SK-N-SH (cell line): ENCODE results near the gene WDR83. TPM values are rescaled to one million over a fixed set of nuclear protein-coding genes. Genes with fewer than 3 reads are reported as not detected.

Source experiments
- CTCF ChIA-PET: fragments of 300-600, 350-600 bp; formaldehyde crosslinking; extraction: SDS; loops from one replicate; lab custom pipeline; 2021; lab: Yijun Ruan, JAX
- POLR2A ChIA-PET: fragments of 350-600 bp; sonication (Branson Sonifier 250); formaldehyde crosslinking; extraction: SDS; loops from one replicate; lab custom pipeline; 2020; ENCODE audit warnings: antibody characterized with exemption, inconsistent platforms; lab: Yijun Ruan, JAX
- DNase-seq: peaks from one replicate; pipeline ENCODE4 v3.0.0; 2012
- H2AFZ ChIP-seq: fragments of 200-600 bp; sonication (generic); 2 replicates; pipeline ENCODE4 v1.8.1; 2016; ENCODE audit warnings: antibody characterized with exemption, mild to moderate bottlenecking, low read depth
- H3F3A ChIP-seq: fragments of 200-600 bp; sonication (generic); replicated peaks from 2 replicates; pipeline ENCODE3; 2016; ENCODE audit warnings: antibody characterized with exemption, mild to moderate bottlenecking; ENCODE audit not compliant: insufficient read depth
- H3K27ac ChIP-seq, 2 experiments: fragments of 200-500 bp in 1 of 2; fragments of 200-600 bp in 1 of 2; sonication (Bioruptor generic) in 1 of 2; sonication (generic), shearing (Covaris generic) in 1 of 2; 2 replicates each; pipeline versions ENCODE4 v1.5.1 to v1.6.1; 2014 to 2016; ENCODE audit warnings: low read depth in 2 of 2, inconsistent platforms in 1 of 2, low read length in 1 of 2, mild to moderate bottlenecking in 1 of 2, mixed read lengths in 1 of 2
- H3K27me3 ChIP-seq: fragments of 200-600 bp; sonication (generic), shearing (Covaris generic); 2 replicates; pipeline ENCODE4 v1.6.1; 2016; ENCODE audit warnings: mixed run types; ENCODE audit not compliant: insufficient read depth
- H3K36me3 ChIP-seq, 2 experiments: fragments of 200-500 bp in 1 of 2; fragments of 200-600 bp in 1 of 2; sonication (Bioruptor generic) in 1 of 2; sonication (generic) in 1 of 2; replicated peaks in 1 of 2; 2 replicates each; pipeline versions ENCODE3 to v1.5.1; 2014 to 2016; ENCODE audit warnings: low read length in 1 of 2, mild to moderate bottlenecking in 1 of 2; ENCODE audit not compliant: insufficient read depth in 2 of 2, control insufficient read depth in 1 of 2
- H3K4me1 ChIP-seq, 2 experiments: fragments of 200-500 bp in 1 of 2; fragments of 200-600 bp in 1 of 2; sonication (Bioruptor generic) in 1 of 2; sonication (generic), shearing (Covaris generic) in 1 of 2; 2 replicates each; pipeline versions ENCODE4 v1.5.1 to v1.6.1; 2014 to 2016; ENCODE audit warnings: low read depth in 1 of 2, low read length in 1 of 2, mixed run types in 1 of 2; ENCODE audit not compliant: insufficient read depth in 2 of 2, control insufficient read depth in 1 of 2
- H3K4me2 ChIP-seq: fragments of 200-600 bp; sonication (generic), shearing (Covaris generic); 2 replicates; pipeline ENCODE4 v1.6.1; 2017; ENCODE audit warnings: mixed run types
- H3K4me3 ChIP-seq, 2 experiments: fragments of 200-500 bp in 1 of 2; fragments of 200-600 bp in 1 of 2; sonication (Bioruptor generic) in 1 of 2; sonication (generic), shearing (Covaris generic) in 1 of 2; 2 replicates each; pipeline versions ENCODE4 v1.5.1 to v1.8.1; 2014 to 2016; ENCODE audit warnings: low read depth in 2 of 2, inconsistent platforms in 1 of 2, low read length in 1 of 2, mild to moderate bottlenecking in 1 of 2, mixed read lengths in 1 of 2, moderate library complexity in 1 of 2
- H3K79me2 ChIP-seq: fragments of 200-600 bp; sonication (generic); 2 replicates; pipeline ENCODE4 v1.8.1; 2017; ENCODE audit warnings: mild to moderate bottlenecking; ENCODE audit not compliant: insufficient read depth
- H3K9ac ChIP-seq: fragments of 200-600 bp; sonication (generic); 2 replicates; pipeline ENCODE4 v1.6.1; 2017; ENCODE audit warnings: mixed run types
- H3K9me2 ChIP-seq: fragments of 200-600 bp; sonication (generic); 2 replicates; pipeline ENCODE4 v1.6.1; 2017; ENCODE audit warnings: mixed run types
- H3K9me3 ChIP-seq: fragments of 200-600 bp; sonication (generic); 2 replicates; pipeline ENCODE4 v1.6.1; 2017; ENCODE audit warnings: mixed run types, mild to moderate bottlenecking, moderate library complexity
- H4K20me1 ChIP-seq: fragments of 200-600 bp; sonication (generic); 2 replicates; pipeline ENCODE4 v1.6.1; 2017; ENCODE audit warnings: mild to moderate bottlenecking, mixed run types; ENCODE audit not compliant: insufficient read depth
- CHD2 ChIP-seq: fragments of 150-350 bp; IDR thresholded peaks from 2 replicates; pipeline ENCODE4 v1.6.1; 2018; ENCODE audit warnings: low read length; ENCODE audit not compliant: partially characterized antibody
- CTCF ChIP-seq: fragments of 200-600 bp; sonication (generic); IDR thresholded peaks from 2 replicates; pipeline ENCODE4 v1.6.1; 2017; ENCODE audit warnings: antibody characterized with exemption, mild to moderate bottlenecking, moderate library complexity
- EZH2phosphoT487 ChIP-seq: fragments of 200-600 bp; sonication (generic); IDR thresholded peaks from 2 replicates; pipeline ENCODE4 v1.6.1; 2017; ENCODE audit warnings: low read depth, mixed run types, mild to moderate bottlenecking, antibody characterized with exemption, moderate library complexity, borderline replicate concordance
- GATA2 ChIP-seq: sonication (generic); formaldehyde crosslinking; IDR thresholded peaks from 2 replicates; pipeline ENCODE4 v1.5.0; 2020; ENCODE audit warnings: mild to moderate bottlenecking, missing genetic modification reagents
- IRF3 ChIP-seq: fragments of 150-350 bp; IDR thresholded peaks from 2 replicates; pipeline ENCODE4 v1.6.1; 2016; ENCODE audit warnings: mild to moderate bottlenecking, low read depth, low read length
- RAD21 ChIP-seq: IDR thresholded peaks from 2 replicates; pipeline ENCODE4 v1.6.1; 2012; ENCODE audit warnings: mild to moderate bottlenecking, low read length
- RCOR1 ChIP-seq: fragments of 150-350 bp; IDR thresholded peaks from 2 replicates; pipeline ENCODE4 v1.6.1; 2017; ENCODE audit warnings: antibody characterized with exemption, low read length
- REST ChIP-seq: IDR thresholded peaks from 2 replicates; pipeline ENCODE4 v1.6.1; 2012; ENCODE audit warnings: mild to moderate bottlenecking, low read depth, low read length, moderate library complexity
- RXRA ChIP-seq: IDR thresholded peaks from 2 replicates; pipeline ENCODE4 v1.4.0; 2012; ENCODE audit warnings: low read depth, mild to moderate bottlenecking, borderline replicate concordance
- SIN3A ChIP-seq: IDR thresholded peaks from 2 replicates; pipeline ENCODE4 v1.6.1; 2012; ENCODE audit warnings: low read depth, mild to moderate bottlenecking, low read length, moderate library complexity, borderline replicate concordance
- TAF1 ChIP-seq: IDR thresholded peaks from 2 replicates; pipeline ENCODE4 v1.6.1; 2012; ENCODE audit warnings: low read depth, mild to moderate bottlenecking, low read length, moderate library complexity, borderline replicate concordance
- TEAD4 ChIP-seq: IDR thresholded peaks from 2 replicates; pipeline ENCODE4 v1.4.0; 2012; ENCODE audit warnings: mild to moderate bottlenecking, borderline replicate concordance; ENCODE audit not compliant: insufficient read depth
- USF1 ChIP-seq: IDR thresholded peaks from 2 replicates; pipeline ENCODE4 v1.4.0; 2012; ENCODE audit warnings: low read depth, borderline replicate concordance
- WGBS: methylation state at CpG from one replicate; pipeline ENCODE4 v1.1.6; 2017; ENCODE audit warnings: low lambda C conversion rate; 5-methylcytosine and 5-hydroxymethylcytosine counted together
- polyA plus RNA-seq, 3 experiments: library from polyadenylated mRNA; depleted of rRNA; stranded (reverse); fragments of >200 nt; gene quantifications; 2 replicates each; pipeline ENCODE4 v1.2.3, GENCODE V29; 2012

Gene WDR83
- polyA plus RNA-seq, 1 of the 3 experiments (the other 2 are of a cell fraction), result 18.2 TPM

GRCh38 chr19:12648088-12648487, 18.5 kb upstream of the WDR83 start:
- H2AFZ ChIP-seq, result no peak overlapping the region
- H3K4me2 ChIP-seq, result peak overlapping the region; percentile 50; the same call in 1 of the 2 replicates
- H3K9ac ChIP-seq, result no peak overlapping the region
- H4K20me1 ChIP-seq, result no peaks in the 10 kb centered on the region
- H3K9me3 ChIP-seq, result no peaks in the 10 kb centered on the region
- no peaks in the 10 kb centered on the region for H3K9me2 ChIP-seq
- no peaks in the 10 kb centered on the region for H3F3A ChIP-seq
- DNase-seq, result peak; percentile 85
- H3K4me1 ChIP-seq, result peaks cover 0 to 8% of the 10 kb centered on the region in 2 experiments; a peak in 1 of 4 replicates
- WGBS, result 33% methylated on average over 7 of the region's 29 CpGs
- H3K27me3 ChIP-seq, result no peaks in the 10 kb centered on the region
- POLR2A ChIA-PET, result no interaction called here
- TF ChIP-seq IRF3 (no peak), REST (no peak), CTCF (peak; percentile 36), EZH2phosphoT487 (no peak), RAD21 (peak; percentile 29), TAF1 (no peak), CHD2 (no peak), TEAD4 (no peak)
- TF ChIP-seq, all 33 proteins: peak for 2
- CTCF ChIA-PET, result interaction anchor here (1.8 kb wide), 1 partner anchor 8 kb away, joined by 11 read pairs; no protein-coding TSS in a partner anchor
- Histone ChIP-seq H3K27ac (no peak overlapping the region), H3K4me3 (peak overlapping the region; percentile 23 to 35; a peak in 3 of 4 replicates), H3K79me2 (no peaks in the 10 kb centered on the region), H3K36me3 (no peaks in the 10 kb centered on the region)

GRCh38 chr19:12649941-12650340, 16.7 kb upstream of the WDR83 start:
- Histone ChIP-seq H3K27ac (no peak overlapping the region), H3K9me2 (no peaks in the 10 kb centered on the region), H3K4me3 (no peak overlapping the region), H3K4me2 (no peak overlapping the region), H3K27me3 (no peaks in the 10 kb centered on the region), H4K20me1 (no peaks in the 10 kb centered on the region), H3K4me1 (peaks cover 0 to 8% of the 10 kb centered on the region in 2 experiments; a peak in 1 of 4 replicates), H3K9ac (no peak overlapping the region), H3F3A (no peaks in the 10 kb centered on the region), H3K9me3 (no peaks in the 10 kb centered on the region), H3K36me3 (peaks cover 0 to 3% of the 10 kb centered on the region in 2 experiments), H3K79me2 (no peaks in the 10 kb centered on the region), H2AFZ (no peak overlapping the region)
- CTCF ChIA-PET, result interaction anchor here (1.3 to 1.8 kb wide), 3 partner anchors 10 to 89 kb away, joined by 3 to 11 read pairs (median 4); a partner anchor contains a TSS
- whole genome bisulfite sequencing, result 97% methylated on average over 10 of the region's 10 CpGs
- POLR2A ChIA-PET, result no interaction called here
- peak; percentile 12 for DNase-seq
- TF ChIP-seq GATA2, result no peak
- no peak for TF ChIP-seq RXRA
- TF ChIP-seq USF1, result no peak
- TF ChIP-seq RCOR1, result no peak
- TF ChIP-seq CTCF, result no peak
- no peak for TF ChIP-seq SIN3A
